HUES64 (cell line): ENCODE results near the gene URB1.
"Not testable (repeated sequence)": the region's sequence is repeated elsewhere in the genome, so short reads cannot be mapped to it uniquely, and the experiment has no call there.

ENCODE experiments used
- H3K27ac ChIP-seq: 2 replicates; pipeline ENCODE4 v1.7.0; 2013; ENCODE audit warnings: low read depth, low read length, inconsistent platforms
- H3K27me3 ChIP-seq: 2 replicates; pipeline ENCODE4 v1.6.1; 2013; ENCODE audit warnings: mild to moderate bottlenecking, low read length; ENCODE audit not compliant: insufficient read depth
- H3K36me3 ChIP-seq: 2 replicates; pipeline ENCODE4 v1.6.1; 2013; ENCODE audit warnings: mild to moderate bottlenecking, low read length; ENCODE audit not compliant: insufficient read depth
- H3K4me1 ChIP-seq: 2 replicates; pipeline ENCODE4 v1.6.1; 2013; ENCODE audit warnings: mild to moderate bottlenecking, low read length, moderate library complexity; ENCODE audit not compliant: insufficient read depth
- H3K4me3 ChIP-seq: 2 replicates; pipeline ENCODE4 v1.5.1; 2013; ENCODE audit warnings: mild to moderate bottlenecking, low read length, moderate library complexity
- H3K9ac ChIP-seq: 2 replicates; pipeline ENCODE4 v1.6.1; 2013; ENCODE audit warnings: mild to moderate bottlenecking, low read depth, low read length
- H3K9me3 ChIP-seq: 2 replicates; pipeline ENCODE4 v1.6.1; 2013; ENCODE audit warnings: low read depth, low read length; ENCODE audit not compliant: insufficient read depth
- WGBS: fragments of 150-250, 120-280 bp; methylation state at CpG from one replicate; pipeline ENCODE4 v1.1.7; 2013; ENCODE audit warnings: missing lambda C conversion rate; 5-methylcytosine and 5-hydroxymethylcytosine counted together

Gene URB1

GRCh38 chr21:32368961-32369360 is 23.9 kb downstream of the URB1 start:
- H3K9me3 ChIP-seq, H3K27ac ChIP-seq, H3K4me1 ChIP-seq, H3K27me3 ChIP-seq, H3K9ac ChIP-seq, H3K4me3 ChIP-seq: not testable (repeated sequence)
- WGBS, result 92% methylated on average over 1 of the region's 1 CpG
- peaks cover 99% of the 10 kb centered on the region for H3K36me3 ChIP-seq

- H3K9ac ChIP-seq, result no peak overlapping the region
- no peak overlapping the region for H3K4me3 ChIP-seq
- WGBS, result 96% methylated on average over 9 of the region's 9 CpGs
- no peaks in the 10 kb centered on the region for H3K9me3 ChIP-seq
- H3K27me3 ChIP-seq, result no peaks in the 10 kb centered on the region
- no peaks in the 10 kb centered on the region for H3K4me1 ChIP-seq
- H3K36me3 ChIP-seq, result peaks cover 99% of the 10 kb centered on the region
- H3K27ac ChIP-seq, result no peak overlapping the region
These were observed 24.4 kb downstream of the URB1 start for GRCh38 chr21:32368386-32368785.

GRCh38 chr21:32367158-32367557 is 25.7 kb downstream of the URB1 start:
- no peaks in the 10 kb centered on the region for H3K4me1 ChIP-seq
- H3K36me3 ChIP-seq, result peaks cover 99% of the 10 kb centered on the region
- 94% methylated on average over 1 of the region's 1 CpG for WGBS
- no peaks in the 10 kb centered on the region for H3K27me3 ChIP-seq
- H3K4me3 ChIP-seq, result no peak overlapping the region
- no peak overlapping the region for H3K9ac ChIP-seq
- H3K27ac ChIP-seq, result no peak overlapping the region
- no peaks in the 10 kb centered on the region for H3K9me3 ChIP-seq

- Histone ChIP-seq H3K36me3 (peaks cover 98% of the 10 kb centered on the region), H3K9me3 (no peaks in the 10 kb centered on the region), H3K27ac (no peak overlapping the region), H3K9ac (no peak overlapping the region), H3K4me1 (no peaks in the 10 kb centered on the region), H3K4me3 (no peak overlapping the region), H3K27me3 (no peaks in the 10 kb centered on the region)
- 94% methylated on average over 4 of the region's 4 CpGs for WGBS
These were observed 26.6 kb downstream of the URB1 start for GRCh38 chr21:32366191-32366590.

- Histone ChIP-seq H3K27me3 (no peaks in the 10 kb centered on the region), H3K36me3 (peaks cover 98% of the 10 kb centered on the region), H3K4me1 (no peaks in the 10 kb centered on the region), H3K4me3 (no peak overlapping the region), H3K27ac (no peak overlapping the region), H3K9me3 (no peaks in the 10 kb centered on the region), H3K9ac (no peak overlapping the region)
- 93% methylated on average over 4 of the region's 4 CpGs for WGBS
These were observed 28.0 kb downstream of the URB1 start for GRCh38 chr21:32364796-32365195.

- peaks cover 98% of the 10 kb centered on the region for H3K36me3 ChIP-seq
- no peak overlapping the region for H3K27ac ChIP-seq
- no peaks in the 10 kb centered on the region for H3K4me1 ChIP-seq
- H3K9me3 ChIP-seq, result no peaks in the 10 kb centered on the region
- no peak overlapping the region for H3K4me3 ChIP-seq
- WGBS, result 93% methylated on average over 7 of the region's 7 CpGs
- H3K9ac ChIP-seq, result no peak overlapping the region
- no peaks in the 10 kb centered on the region for H3K27me3 ChIP-seq
These were observed 28.4 kb downstream of the URB1 start for GRCh38 chr21:32364387-32364786.

GRCh38 chr21:32360401-32360975 is 32.3 kb downstream of the URB1 start:
- Histone ChIP-seq H3K36me3 (peaks cover 99% of the 10 kb centered on the region), H3K27me3 (no peaks in the 10 kb centered on the region), H3K27ac (no peak overlapping the region)

GRCh38 chr21:32359719-32360260 is 33.0 kb downstream of the URB1 start:
- 88% methylated on average over 7 of the region's 7 CpGs for WGBS
- H3K4me1 ChIP-seq, result no peaks in the 10 kb centered on the region
- no peak overlapping the region for H3K9ac ChIP-seq
- H3K27ac ChIP-seq, result no peak overlapping the region
- H3K9me3 ChIP-seq, result no peaks in the 10 kb centered on the region
- H3K36me3 ChIP-seq, result peaks cover 99% of the 10 kb centered on the region
- H3K4me3 ChIP-seq, result no peak overlapping the region
- H3K27me3 ChIP-seq, result no peaks in the 10 kb centered on the region

More at GRCh38 chr21:32360401-32360975, 32.3 kb downstream of the URB1 start:
- Histone ChIP-seq H3K4me1 (no peaks in the 10 kb centered on the region), H3K4me3 (no peak overlapping the region), H3K9me3 (no peaks in the 10 kb centered on the region), H3K9ac (no peak overlapping the region)
- WGBS, result 92% methylated on average over 5 of the region's 5 CpGs

GRCh38 chr21:32356874-32357395 is 35.9 kb downstream of the URB1 start:
- Histone ChIP-seq H3K9me3 (no peaks in the 10 kb centered on the region), H3K27ac (no peak overlapping the region), H3K36me3 (peaks cover 100% of the 10 kb centered on the region), H3K27me3 (no peaks in the 10 kb centered on the region), H3K9ac (no peak overlapping the region), H3K4me3 (no peak overlapping the region), H3K4me1 (no peaks in the 10 kb centered on the region)
- WGBS, result 88% methylated on average over 1 of the region's 1 CpG

- no peak overlapping the region for H3K4me3 ChIP-seq
- 94% methylated on average over 8 of the region's 8 CpGs for WGBS
- H3K27me3 ChIP-seq, result no peaks in the 10 kb centered on the region
- no peak overlapping the region for H3K9ac ChIP-seq
- no peaks in the 10 kb centered on the region for H3K9me3 ChIP-seq
- H3K4me1 ChIP-seq, result no peaks in the 10 kb centered on the region
- H3K36me3 ChIP-seq, result peaks cover 100% of the 10 kb centered on the region
- H3K27ac ChIP-seq, result no peak overlapping the region
These were observed 39.7 kb downstream of the URB1 start for GRCh38 chr21:32353002-32353711.

GRCh38 chr21:32352526-32352925 is 40.3 kb downstream of the URB1 start:
- Histone ChIP-seq H3K4me3 (no peak overlapping the region), H3K9ac (no peak overlapping the region), H3K4me1 (no peaks in the 10 kb centered on the region), H3K27ac (no peak overlapping the region), H3K27me3 (no peaks in the 10 kb centered on the region), H3K36me3 (peaks cover 100% of the 10 kb centered on the region), H3K9me3 (no peaks in the 10 kb centered on the region)
- WGBS, result 94% methylated on average over 7 of the region's 7 CpGs
